Caco-2 (cell line): ENCODE measurements around the gene GGT5. TPM values are rescaled to one million over a fixed set of nuclear protein-coding genes. Genes with fewer than 3 reads are reported as not detected.
"Not testable (repeated sequence)": the region's sequence is repeated elsewhere in the genome, so short reads cannot be mapped to it uniquely, and the experiment has no call there.

Source experiments
- BruUV-seq: library from RNA; stranded (reverse); fragments of 400-500 nt; replicated peaks from 2 replicates; lab custom pipeline; 2021; lab: Mats Ljungman, UMichigan
- CTCF ChIA-PET: fragments of 300-600 bp; sonication (Branson Sonifier 250); formaldehyde crosslinking; loops from one replicate; lab custom pipeline; 2022; ENCODE audit warnings: antibody characterized with exemption; lab: Charles Lee
- POLR2A ChIA-PET: fragments of 300-600 bp; sonication (Branson Sonifier 250); formaldehyde crosslinking; loops from one replicate; lab custom pipeline; 2022; ENCODE audit warnings: antibody characterized with exemption; lab: Charles Lee
- DNase-seq, 2 experiments: peaks; one replicate each; pipeline versions ENCODE4 v3.0.0 to v3.0.0-alpha.2; 2020 to 2022
- H3K27me3 ChIP-seq: replicated peaks from 2 replicates; pipeline ENCODE4 v1.6.0; 2011; ENCODE audit warnings: low read length; ENCODE audit not compliant: control insufficient read depth, insufficient read depth
- H3K36me3 ChIP-seq: 2 replicates; pipeline ENCODE4 v1.5.1; 2011; ENCODE audit warnings: low read length; ENCODE audit not compliant: control insufficient read depth, insufficient read depth
- H3K4me1 ChIP-seq: fragments of 250-450 bp; sonication (Bioruptor Pico); 2 replicates; pipeline ENCODE4 v1.5.1; 2020; ENCODE audit warnings: mild to moderate bottlenecking
- H3K4me3 ChIP-seq: 2 replicates; pipeline ENCODE4 v1.5.1; 2011; ENCODE audit warnings: low read depth, mild to moderate bottlenecking, control low read depth, low read length
- H3K9me3 ChIP-seq: fragments of 250-450 bp; sonication (Bioruptor Pico); 2 replicates; pipeline ENCODE4 v1.5.1; 2020; ENCODE audit warnings: mild to moderate bottlenecking, moderate library complexity
- H3K27ac Mint-ChIP-seq: one replicate; pipeline ENCODE4 v1.8.0; 2022; ENCODE audit warnings: mixed read lengths; ENCODE audit not compliant: unreplicated experiment
- H3K27me3 Mint-ChIP-seq: one replicate; pipeline ENCODE4 v1.8.0; 2022; ENCODE audit warnings: mixed read lengths; ENCODE audit not compliant: insufficient read depth, unreplicated experiment
- H3K36me3 Mint-ChIP-seq: one replicate; pipeline ENCODE4 v1.8.0; 2022; ENCODE audit warnings: mild to moderate bottlenecking, mixed read lengths; ENCODE audit not compliant: insufficient read depth, unreplicated experiment
- H3K4me1 Mint-ChIP-seq: one replicate; pipeline ENCODE4 v1.8.0; 2022; ENCODE audit warnings: low read depth, mixed read lengths; ENCODE audit not compliant: unreplicated experiment
- H3K4me3 Mint-ChIP-seq: one replicate; pipeline ENCODE4 v1.8.0; 2022; ENCODE audit warnings: mild to moderate bottlenecking, moderate library complexity, mixed read lengths; ENCODE audit not compliant: unreplicated experiment
- H3K9me3 Mint-ChIP-seq: one replicate; pipeline ENCODE4 v1.8.0; 2022; ENCODE audit warnings: mixed read lengths; ENCODE audit not compliant: unreplicated experiment
- intact Hi-C: fragments of 100-400 bp; cut with micrococcal nuclease; formaldehyde crosslinking; loops from one replicate; pipeline ENCODE4 v1.10.0; 2022; ENCODE audit not compliant: unreplicated experiment
- total RNA-seq: library from RNA; stranded (reverse); gene quantifications from 2 replicates; pipeline ENCODE4 v1.2.3, GENCODE V29; 2022
- TF ChIP-seq, protein P1 (sequence below), 2 experiments: fragments of 200-600 bp in 1 of 2; IDR thresholded peaks; 1 replicate in 1 of 2; 2 replicates in 1 of 2; pipeline versions ENCODE4 v1.5.1 to v1.8.0; 2011 to 2022; ENCODE audit warnings: antibody characterized with exemption in 1 of 2, control low read depth in 1 of 2, inconsistent platforms in 1 of 2, low read depth in 1 of 2, low read length in 1 of 2, mild to moderate bottlenecking in 1 of 2, moderate library complexity in 1 of 2; ENCODE audit not compliant: insufficient read depth in 1 of 2, severe bottlenecking in 1 of 2, unreplicated experiment in 1 of 2

Gene GGT5
- total RNA-seq, 1 experiment from 2014 or later, result 0.66 TPM

GRCh38 chr22:24183321-24184031 is 61.4 kb downstream of the GGT5 start:
- POLR2A ChIA-PET, result no interaction called here
- BruUV-seq, result no TSS peak
- intact Hi-C loops, result no loop called here

DNA sequence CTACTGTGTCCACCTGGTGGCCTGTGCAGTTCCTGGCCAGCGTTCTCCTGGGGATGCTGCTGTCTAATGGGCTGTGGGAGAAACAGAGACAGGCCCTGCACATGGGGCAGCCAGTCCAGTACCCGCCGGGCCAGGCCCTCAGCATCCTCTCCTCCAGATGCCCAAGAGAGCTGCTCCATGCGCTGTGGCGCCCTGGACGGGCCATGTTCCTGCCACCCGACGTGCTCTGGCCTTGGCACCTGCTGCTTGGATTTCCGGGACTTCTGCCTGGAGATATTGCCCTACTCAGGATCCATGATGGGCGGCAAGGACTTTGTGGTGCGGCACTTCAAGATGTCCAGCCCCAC is 62.0 kb downstream of the GGT5 start:
- H3K27me3 Mint-ChIP-seq, H3K4me1 Mint-ChIP-seq, H3K9me3 ChIP-seq, H3K4me3 Mint-ChIP-seq, H3K9me3 Mint-ChIP-seq, H3K27ac Mint-ChIP-seq, BruUV-seq, CTCF ChIA-PET, DNase-seq, H3K36me3 Mint-ChIP-seq, intact Hi-C loops, POLR2A ChIA-PET, H3K4me3 ChIP-seq, H3K36me3 ChIP-seq, H3K27me3 ChIP-seq: not testable (repeated sequence)
- H3K4me1 ChIP-seq, result peaks cover 16% of the 10 kb centered on the region

More at GRCh38 chr22:24183321-24184031, 61.4 kb downstream of the GGT5 start:
- Histone ChIP-seq H3K4me1 (peaks cover 16% of the 10 kb centered on the region), H3K9me3 (no peaks in the 10 kb centered on the region), H3K27me3 (no peaks in the 10 kb centered on the region), H3K4me3 (no peak overlapping the region), H3K36me3 (no peaks in the 10 kb centered on the region)
- no peaks in the 10 kb centered on the region for H3K36me3 Mint-ChIP-seq
- no peaks in the 10 kb centered on the region for H3K9me3 Mint-ChIP-seq
- no peak overlapping the region for H3K4me3 Mint-ChIP-seq
- TF ChIP-seq, protein P1, sequence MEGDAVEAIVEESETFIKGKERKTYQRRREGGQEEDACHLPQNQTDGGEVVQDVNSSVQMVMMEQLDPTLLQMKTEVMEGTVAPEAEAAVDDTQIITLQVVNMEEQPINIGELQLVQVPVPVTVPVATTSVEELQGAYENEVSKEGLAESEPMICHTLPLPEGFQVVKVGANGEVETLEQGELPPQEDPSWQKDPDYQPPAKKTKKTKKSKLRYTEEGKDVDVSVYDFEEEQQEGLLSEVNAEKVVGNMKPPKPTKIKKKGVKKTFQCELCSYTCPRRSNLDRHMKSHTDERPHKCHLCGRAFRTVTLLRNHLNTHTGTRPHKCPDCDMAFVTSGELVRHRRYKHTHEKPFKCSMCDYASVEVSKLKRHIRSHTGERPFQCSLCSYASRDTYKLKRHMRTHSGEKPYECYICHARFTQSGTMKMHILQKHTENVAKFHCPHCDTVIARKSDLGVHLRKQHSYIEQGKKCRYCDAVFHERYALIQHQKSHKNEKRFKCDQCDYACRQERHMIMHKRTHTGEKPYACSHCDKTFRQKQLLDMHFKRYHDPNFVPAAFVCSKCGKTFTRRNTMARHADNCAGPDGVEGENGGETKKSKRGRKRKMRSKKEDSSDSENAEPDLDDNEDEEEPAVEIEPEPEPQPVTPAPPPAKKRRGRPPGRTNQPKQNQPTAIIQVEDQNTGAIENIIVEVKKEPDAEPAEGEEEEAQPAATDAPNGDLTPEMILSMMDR (IDR thresholded peaks at IDR 0.05; ENCODE audit: insufficient read depth in 1 of 2, low read depth in 1 of 2, low read length in 1 of 2, severe bottlenecking in 1 of 2, unreplicated experiment in 1 of 2), result no peak
- no peak for DNase-seq
- CTCF ChIA-PET, result no interaction called here
- H3K4me1 Mint-ChIP-seq, result no peaks in the 10 kb centered on the region
- H3K27me3 Mint-ChIP-seq, result no peaks in the 10 kb centered on the region
- H3K27ac Mint-ChIP-seq, result no peak overlapping the region

DNA sequence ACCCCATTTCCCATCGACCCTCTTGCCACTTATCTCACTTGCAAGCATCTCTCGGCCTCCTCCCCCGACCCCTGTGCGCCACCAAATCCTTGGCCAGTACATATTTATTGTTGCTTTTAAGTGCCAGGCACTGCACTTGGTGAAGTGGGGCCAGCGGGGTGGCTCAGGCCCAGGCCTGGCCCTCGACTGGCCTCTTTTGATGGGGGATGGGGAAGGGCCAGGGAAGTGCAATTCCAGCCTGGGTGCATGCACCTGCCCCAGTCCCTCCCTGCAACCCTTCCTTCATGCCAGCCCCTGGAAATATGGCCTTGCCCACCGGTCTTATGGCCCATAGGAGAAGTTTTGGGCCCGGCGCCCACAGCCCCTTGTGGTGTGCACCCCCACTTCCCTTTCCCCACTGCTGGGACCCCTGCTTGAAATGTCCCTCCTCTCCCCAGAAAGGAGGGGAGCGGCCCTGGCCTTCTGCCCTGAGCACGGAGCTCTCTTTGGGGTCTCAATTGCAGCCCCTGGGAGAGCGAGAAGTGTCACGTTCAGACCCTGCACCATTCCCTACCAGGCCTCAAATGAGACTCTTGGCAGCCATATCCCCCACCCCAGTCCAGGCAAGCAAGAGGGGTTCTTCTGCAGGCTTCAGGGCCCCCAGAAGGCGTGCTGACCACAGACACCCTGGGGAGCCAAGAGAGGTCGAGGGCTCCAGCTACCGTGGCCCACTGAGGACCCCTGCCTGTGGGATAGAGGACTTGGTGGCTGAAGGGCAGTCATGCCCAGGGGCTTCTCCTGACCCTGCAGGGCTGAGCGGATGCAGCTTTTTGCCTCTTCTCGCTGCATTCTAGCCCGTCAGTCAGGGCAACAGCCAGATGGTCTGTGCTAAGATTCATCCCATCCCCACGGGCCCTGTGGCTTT is 62.6 kb downstream of the GGT5 start:
- Mint-ChIP-seq H3K4me1 (no peaks in the 10 kb centered on the region), H3K36me3 (no peaks in the 10 kb centered on the region), H3K27ac (no peak overlapping the region), H3K9me3 (no peaks in the 10 kb centered on the region), H3K27me3 (no peaks in the 10 kb centered on the region), H3K4me3 (no peak overlapping the region)
- H3K27me3 ChIP-seq, result no peaks in the 10 kb centered on the region
- ChIA-PET CTCF (interaction anchor here (0.9 kb wide), 1 partner anchor 49 kb away, joined by 4 read pairs; no protein-coding TSS in a partner anchor), POLR2A (no interaction called here)
- H3K9me3 ChIP-seq, result no peaks in the 10 kb centered on the region
- H3K4me3 ChIP-seq, result no peak overlapping the region
- no peaks in the 10 kb centered on the region; the same call in 1 of the 2 replicates for H3K36me3 ChIP-seq
- BruUV-seq, result no TSS peak
- TF ChIP-seq, protein P1 (IDR thresholded peaks at IDR 0.05; ENCODE audit: insufficient read depth in 1 of 2, low read depth in 1 of 2, low read length in 1 of 2, severe bottlenecking in 1 of 2, unreplicated experiment in 1 of 2), result peak; percentile 19 to 25
- intact Hi-C loops, result no loop called here
- peak in 1 of 2 experiments; percentile 31 for DNase-seq
- H3K4me1 ChIP-seq, result peaks cover 16% of the 10 kb centered on the region
